ENCODE measurements around the gene GTPBP1. TPM values are rescaled to one million over a fixed set of nuclear protein-coding genes. Genes with fewer than 3 reads are reported as not detected.

GTPBP1 gene
- total RNA-seq, result 27.0 and 45.6 TPM in 2 replicates

DNA sequence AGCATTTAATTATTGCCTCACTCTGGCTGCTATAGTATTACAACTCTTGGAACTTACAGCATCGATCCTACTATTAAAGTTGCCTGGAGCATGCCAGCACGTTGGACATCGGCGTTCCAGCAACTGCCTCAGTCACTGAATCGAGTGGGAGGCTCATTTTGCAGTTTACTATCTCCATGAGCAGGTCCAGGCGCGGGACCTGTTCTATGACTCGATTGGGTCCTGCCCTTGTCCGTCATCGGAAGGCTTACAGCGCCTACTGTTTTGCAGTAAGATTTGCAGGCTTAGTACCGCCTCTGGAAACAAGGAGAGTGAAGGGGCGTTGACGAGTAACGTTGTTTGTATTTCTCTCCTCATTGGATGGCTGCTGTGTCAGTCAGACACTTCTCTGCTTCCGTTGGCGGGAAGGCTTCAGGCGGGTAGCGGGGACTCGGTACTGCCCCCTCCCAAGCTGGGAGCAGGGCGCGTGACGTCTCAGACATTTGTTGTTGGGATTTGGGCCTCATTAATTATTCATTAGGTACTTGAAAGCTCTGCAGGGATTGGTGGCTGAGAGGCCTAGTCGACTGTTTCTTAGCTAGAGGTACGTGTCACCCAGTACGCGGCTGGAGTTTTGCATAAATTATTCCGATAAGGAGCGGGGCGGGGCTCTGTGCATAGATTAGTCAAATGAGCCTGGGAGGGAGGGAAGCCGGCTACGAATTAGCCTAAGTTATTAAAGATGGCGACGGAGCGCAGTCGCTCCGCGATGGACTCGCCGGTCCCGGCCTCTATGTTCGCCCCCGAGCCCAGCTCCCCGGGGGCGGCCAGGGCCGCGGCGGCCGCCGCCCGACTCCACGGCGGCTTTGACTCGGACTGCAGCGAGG, at the start of gene GTPBP1:
GTPBP1 (plus strand) TSS at position 710 of the 866 bp plus-strand sequence; CDS start at position 722, 12 bp downstream.
- peak; percentile 100 for DNase-seq (ENCODE audit: extremely low read depth, low read depth, low spot score)

DNA sequence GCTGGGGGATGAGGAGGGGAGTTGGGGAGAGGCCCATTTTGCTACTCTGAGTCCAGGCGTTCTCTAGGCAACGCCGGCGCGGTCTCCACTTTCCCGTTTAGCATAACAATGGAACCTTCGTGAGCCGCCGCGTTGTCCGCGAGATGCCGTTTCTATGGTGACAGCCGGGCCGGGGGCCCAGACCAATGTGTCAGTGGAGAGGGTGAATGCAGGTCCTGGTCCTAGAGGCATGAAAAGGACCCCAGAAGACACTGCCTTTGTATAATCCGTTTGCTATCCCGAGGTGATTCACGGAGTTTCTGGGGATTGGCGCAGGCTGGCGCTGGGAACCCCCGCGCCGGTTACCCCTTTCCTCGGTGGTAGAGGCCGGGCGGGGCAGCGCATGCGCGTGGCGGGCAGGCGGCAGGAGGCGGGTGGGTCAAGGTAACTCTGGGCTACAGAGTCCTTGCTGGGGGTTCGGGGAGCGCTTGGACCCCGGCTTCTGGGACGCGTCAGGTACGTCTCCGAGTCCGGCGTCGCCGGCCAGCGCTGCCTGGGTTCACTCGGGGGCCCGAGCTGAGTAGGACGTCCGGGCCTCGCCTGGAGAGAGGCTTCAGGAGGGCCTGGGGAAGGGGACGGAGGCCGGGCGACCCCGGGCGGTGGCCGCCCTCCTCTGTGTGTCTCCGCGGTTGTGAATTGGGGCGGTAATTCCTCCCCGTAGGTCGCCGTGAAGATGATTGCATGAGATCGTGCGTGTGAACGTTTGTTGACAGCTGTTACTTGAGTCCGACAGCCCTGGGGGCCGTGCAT, 49.3 kb upstream of the GTPBP1 start, which contains the start of the genes CBY1 and FAM227A:
CBY1 (plus strand) TSS at position 383 of the 789 bp plus-strand sequence. CDS start 11,417 bp downstream, outside the sequence.
FAM227A (minus strand) TSS at position 137 of the 789 bp plus-strand sequence. CDS start 6,224 bp downstream, outside the sequence.
- DNase-seq (ENCODE audit: extremely low read depth, low read depth, low spot score), result peak; percentile 72

DNA sequence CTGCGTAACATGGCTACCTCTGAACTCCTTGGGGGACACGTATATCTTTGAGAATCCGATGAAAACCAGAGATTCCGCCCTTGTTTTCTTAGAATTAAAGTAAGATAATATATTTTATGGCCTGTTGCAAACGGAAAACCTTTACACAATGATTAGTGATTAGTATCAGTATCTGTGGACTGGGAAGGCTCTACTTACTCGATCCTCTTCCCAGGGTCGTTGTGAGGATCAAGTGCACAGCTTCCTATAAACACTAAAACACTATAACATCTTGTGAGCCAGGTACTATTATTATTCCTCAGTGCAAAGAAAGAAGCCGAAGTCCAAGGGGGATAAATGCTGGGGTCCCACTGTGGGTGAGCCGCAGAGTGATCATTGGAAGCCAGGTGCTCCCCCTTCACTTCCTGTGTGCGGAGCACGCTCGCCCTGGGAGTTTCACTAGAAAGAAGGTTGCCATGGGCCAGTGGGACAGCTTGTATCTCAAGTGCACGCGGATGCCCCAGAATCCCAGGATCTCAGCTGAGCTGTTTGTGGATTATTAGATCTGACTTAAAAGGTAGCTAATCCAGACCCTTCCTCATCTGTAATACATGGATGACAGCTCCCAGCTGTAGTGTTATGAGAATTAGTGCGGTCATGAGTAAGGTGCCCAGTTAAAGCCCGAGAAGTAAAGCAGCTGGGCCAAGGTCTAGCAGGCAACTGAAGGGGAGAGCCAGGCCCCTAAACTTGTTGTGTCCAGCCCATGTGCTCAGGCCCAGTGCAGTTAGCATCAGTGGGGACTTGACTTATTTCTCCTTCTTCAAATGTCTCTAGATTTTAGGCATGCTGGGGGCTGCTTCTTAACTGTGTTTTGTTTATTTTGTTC, 48.5 kb upstream of the GTPBP1 start:
- DNase-seq (ENCODE audit: extremely low read depth, low read depth, low spot score), result no peak

DNA sequence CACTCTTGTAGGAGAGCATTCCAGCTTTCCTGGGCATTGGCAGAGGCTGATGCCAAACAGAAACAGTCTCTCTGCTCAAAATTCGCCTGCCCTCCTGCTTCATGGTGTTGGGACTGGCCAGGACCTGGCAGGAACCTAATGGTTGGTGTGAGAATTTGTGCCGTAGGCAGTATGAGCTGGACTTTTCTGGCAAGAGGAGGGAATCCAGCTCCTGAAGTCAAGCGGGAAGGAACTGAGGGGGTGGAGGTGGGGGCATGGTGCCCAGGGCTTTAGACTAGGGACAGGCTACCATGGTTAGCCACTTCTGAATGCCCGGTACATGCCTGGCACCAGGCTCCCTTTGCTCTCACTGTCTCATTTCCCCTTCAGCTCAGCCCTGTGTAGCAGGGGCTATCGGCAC, 30.9 kb upstream of the GTPBP1 start:
- no peak for DNase-seq (ENCODE audit: extremely low read depth, low read depth, low spot score)

DNA sequence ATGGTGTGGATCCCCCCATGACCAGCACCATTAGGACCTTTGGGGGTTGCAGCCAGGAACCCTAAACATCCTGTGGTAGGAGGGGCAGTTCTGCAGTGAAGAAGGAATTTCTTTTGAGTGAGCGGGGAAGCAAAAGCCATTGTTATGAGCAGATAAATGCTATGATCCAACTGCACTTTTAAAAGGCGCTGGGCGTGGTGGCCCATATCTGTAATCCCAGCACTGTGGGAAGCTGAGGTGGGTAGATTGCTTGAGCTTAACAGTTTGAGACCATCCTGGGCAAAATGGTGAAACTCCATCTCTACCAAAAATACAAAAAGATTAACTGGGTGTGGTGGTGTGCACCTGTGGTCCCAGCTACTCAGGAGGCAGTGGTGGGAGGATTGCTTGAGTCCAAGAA, 29.9 kb upstream of the GTPBP1 start:
- no peak for DNase-seq (ENCODE audit: extremely low read depth, low read depth, low spot score)

DNA sequence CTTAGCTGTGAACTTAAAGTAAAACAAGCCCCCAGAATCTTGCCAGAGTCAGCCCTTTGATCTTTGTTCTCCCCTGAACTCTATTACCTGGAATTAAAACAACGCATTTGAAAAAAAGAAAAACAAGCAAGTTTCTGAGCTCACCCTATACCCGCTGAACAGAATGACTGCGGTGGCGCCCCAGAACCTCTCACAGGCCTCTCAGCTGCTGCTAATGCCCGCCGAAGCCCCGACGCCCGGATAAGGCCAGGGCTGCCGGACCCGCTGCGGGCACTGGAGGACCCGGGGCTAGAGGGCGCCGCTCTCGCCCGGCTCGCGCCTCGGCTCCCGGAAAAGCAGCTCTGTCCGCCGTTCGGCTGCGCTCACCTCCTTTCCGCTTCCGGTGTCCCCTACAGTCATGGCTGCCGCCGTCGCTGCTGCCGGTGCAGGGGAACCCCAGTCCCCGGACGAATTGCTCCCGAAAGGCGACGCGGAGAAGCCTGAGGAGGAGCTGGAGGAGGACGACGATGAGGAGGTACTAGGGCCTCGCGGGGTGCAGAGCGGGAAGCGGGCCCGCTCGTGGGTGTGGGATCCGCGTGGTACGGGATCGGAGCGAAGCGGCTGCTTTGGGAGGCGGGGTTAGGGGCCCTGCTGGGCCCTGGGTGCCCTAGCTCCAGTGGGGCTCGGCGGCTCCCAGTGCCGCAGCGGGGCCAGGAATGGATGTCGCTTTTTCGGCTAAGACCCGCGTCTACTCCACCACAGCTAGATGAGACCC, 24.0 kb upstream of the GTPBP1 start, which contains the start of gene TOMM22:
TOMM22 (plus strand) TSS at position 376 of the 754 bp plus-strand sequence; CDS start at position 398, 22 bp downstream.
- no peak for DNase-seq (ENCODE audit: extremely low read depth, low read depth, low spot score)

DNA sequence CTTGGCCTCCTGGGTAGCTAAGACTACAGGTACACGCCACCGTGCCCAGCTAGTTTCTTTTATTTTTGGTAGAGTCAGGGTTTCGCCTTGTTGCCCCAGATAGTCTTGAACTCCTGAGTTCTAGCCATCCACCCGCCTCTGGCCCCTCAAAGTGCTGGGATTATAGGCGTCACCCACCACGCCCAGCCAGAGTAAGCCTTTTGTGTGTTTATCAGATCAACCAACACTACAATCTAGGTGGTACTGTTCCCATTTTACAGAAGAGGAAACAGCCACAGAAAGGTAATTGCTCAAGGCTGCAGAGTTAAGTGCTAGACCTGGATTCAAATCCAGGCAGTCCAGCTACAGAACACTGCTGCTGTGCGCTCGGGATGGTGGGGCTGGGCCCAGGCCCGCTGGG, 20.8 kb upstream of the GTPBP1 start:
- no peak for DNase-seq (ENCODE audit: extremely low read depth, low read depth, low spot score)

DNA sequence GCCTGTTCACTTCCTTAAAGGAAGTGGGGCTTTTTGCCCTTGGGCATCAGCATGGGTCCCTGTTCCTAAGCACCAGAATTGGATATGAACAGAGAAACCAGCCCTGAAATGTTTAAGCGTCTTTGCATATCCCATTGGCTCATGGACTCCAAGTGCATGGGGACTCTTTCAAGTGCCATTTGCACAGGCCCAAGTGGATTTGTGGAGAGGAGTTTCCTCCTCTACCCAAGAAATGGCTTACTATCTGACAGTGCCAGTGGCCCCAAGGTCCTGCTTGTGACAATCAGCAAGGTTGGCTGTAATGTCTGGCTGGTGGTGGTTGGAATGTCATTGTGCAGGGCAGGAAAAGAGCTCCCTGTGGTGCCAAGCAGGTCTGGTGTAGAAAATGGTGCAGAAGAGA, 20.0 kb upstream of the GTPBP1 start:
- no peak for DNase-seq (ENCODE audit: extremely low read depth, low read depth, low spot score)

DNA sequence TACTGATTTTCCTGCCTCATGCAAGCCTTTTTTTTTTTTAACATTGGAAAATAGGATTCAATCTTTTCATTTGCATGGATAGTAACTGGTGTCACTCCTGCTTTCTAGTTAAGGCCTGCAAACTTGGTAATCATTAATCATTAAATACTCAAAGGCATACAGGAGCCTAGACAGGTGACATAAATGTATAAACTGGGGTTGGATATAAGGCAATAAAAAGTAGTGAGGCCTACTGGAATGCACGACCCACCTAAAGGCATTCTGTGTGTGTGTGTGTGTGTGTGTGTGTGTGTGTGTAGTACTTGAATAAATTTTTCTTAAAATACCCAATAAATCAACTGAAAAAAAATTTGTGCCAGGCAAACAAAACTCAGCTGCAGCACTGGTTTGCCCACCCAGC, 16.1 kb upstream of the GTPBP1 start:
- DNase-seq (ENCODE audit: extremely low read depth, low read depth, low spot score), result no peak

DNA sequence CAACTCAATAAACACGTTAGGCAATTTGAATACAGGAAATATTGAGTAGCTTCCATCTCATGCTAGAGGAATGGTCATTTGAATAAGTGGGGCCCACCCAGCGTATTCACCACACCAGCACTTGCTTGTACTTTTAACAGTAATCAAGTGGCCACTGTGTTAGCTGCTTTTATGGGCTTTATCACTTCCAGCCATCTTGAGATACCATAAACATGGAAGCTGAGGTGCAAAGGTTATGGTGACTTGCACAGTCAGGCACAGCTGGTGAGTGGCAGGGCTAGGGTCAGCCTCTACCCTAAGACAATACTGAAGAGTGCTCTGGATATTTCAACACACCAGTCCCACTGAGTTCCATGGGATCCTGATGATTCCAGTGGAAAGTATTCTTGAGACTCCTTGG, 11.7 kb upstream of the GTPBP1 start:
- no peak for DNase-seq (ENCODE audit: extremely low read depth, low read depth, low spot score)

DNA sequence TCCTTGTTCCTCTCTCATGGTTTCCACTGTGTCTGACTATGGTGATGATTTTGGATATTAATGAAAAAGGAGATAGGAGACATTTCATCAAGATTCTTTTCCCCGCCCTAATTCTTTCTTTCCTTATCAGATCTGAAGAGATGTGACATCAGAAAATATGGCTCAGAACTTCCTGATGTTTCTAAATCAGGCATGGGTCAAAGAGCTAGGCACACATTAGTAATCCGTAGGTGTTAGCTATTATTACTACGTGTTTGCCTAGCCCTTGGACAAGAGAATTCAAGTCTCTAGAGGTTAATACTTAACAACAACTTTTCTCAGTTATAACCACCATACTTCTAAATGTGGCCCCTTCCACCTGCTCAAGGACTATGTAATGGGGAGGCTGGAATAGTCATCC, 10.8 kb upstream of the GTPBP1 start:
- no peak for DNase-seq (ENCODE audit: extremely low read depth, low read depth, low spot score)

DNA sequence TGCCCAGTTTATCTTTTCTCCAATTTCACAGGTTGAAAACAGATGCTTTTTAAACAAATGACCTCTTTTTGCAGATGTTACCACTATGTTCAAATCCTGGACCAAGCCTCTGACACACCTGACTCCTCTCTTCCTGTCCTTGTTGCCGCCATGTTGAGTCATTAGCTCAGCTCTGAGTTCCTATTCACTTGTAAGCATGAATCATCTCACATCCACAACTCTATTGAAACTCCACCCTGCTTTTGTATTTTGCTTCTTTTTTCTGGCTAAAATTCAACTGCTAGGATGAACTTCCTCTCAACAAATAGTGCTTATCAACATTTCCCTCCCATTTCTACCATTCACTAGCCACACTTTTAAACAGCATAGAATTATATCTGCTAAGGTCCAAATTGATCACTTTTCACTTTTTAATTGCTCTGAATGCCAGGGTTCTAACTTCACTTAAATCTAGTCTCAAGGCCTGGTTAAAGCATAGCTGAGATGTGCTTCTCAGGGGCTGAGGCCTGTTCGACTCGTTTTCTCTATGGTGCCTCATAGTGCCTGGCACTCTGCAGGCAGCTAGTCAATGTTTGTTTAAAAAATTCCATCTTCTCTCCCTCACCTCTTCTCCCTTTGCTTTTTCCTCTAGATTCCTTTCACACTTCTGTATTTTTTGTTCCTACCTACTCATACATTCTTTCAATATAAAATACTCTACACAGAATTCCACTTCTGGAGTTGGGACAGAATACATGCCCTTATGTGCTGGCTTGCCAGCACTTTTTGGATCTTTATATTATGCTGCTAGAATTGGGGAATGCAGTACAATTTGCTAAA, 8.9 kb upstream of the GTPBP1 start:
- DNase-seq (ENCODE audit: extremely low read depth, low read depth, low spot score), result peak; percentile 69

DNA sequence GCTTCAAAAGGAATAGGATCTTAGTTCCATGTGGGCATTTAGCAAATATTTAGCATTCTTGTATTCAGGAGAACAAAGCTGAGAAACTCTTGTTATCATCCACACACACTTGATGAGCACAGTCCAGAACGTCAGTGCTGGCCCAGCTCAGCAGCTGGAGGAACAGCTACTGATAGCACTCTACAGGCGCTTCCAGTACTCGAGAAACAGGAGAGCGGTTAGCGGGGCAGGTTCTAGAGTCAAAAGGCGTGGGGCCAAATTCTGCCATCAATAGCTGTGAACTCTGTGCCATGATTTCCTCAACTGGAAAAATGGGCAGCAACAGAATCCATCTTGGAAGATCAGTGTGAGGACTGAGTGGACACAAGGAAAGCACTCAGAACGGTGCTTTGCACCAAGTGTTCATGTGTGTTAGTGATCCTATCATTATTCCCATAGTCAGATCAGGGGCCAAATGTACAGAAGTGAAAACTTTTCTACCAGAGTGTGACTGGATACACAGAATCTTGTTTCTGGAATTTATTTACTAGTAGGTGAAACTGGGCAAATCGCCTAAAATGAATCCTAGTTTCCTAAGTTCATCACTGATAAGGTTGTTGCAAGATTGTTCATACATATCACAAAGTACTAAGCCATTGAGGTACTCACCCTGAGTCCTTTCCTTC, 8.2 kb upstream of the GTPBP1 start:
- no peak for DNase-seq (ENCODE audit: extremely low read depth, low read depth, low spot score)

DNA sequence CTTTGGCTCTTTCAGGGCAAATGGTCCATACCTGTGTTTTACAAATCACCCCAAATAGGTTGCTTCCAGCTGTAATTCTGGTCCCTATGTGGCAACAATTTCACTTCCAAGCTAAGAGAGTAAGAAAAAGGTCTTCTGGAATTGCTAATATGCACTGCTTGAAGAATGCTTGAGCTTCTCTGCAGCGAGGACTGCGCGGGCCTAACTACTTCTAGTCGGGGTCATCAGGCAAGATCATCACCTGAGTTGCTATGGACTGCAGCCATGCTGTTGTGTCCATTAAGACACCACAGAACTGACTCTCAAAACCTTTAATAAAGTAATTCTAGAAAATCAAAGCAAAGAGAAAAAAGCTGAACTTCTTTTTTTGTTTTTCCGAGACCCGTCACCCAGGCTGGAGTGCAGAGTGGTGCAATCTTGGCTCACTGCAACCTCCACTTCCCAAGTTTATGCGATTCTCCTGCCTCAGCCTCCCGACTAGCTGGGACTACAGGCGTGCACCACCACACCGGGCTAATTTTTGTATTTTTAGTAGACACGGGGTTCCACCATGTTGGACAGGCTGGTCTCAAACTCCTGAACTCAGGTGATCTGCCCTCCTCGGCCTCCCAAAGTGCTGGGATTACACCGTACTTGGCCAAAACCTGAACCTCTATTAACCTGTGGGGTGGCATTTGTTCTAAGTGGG, 7.2 kb upstream of the GTPBP1 start:
- no peak for DNase-seq (ENCODE audit: extremely low read depth, low read depth, low spot score)

DNA sequence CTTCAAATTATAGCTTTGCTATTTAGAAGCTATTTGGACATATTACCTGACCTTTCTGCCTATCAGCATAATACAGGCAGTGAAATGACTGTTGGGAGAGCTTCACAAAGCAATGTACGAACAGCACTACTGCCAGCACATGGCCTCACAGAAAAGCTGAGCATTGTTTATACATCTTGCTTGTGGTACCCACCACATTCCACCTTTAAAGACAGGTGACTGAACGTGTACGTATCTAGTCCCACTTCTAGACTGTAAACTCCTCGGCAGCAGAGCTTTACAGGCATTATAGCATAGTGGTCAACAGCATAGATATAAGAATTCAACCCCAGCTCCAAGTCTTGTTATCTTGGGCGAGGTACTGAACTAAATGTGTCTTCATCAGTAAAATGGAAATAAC, 6.6 kb upstream of the GTPBP1 start:
- DNase-seq (ENCODE audit: extremely low read depth, low read depth, low spot score), result no peak

DNA sequence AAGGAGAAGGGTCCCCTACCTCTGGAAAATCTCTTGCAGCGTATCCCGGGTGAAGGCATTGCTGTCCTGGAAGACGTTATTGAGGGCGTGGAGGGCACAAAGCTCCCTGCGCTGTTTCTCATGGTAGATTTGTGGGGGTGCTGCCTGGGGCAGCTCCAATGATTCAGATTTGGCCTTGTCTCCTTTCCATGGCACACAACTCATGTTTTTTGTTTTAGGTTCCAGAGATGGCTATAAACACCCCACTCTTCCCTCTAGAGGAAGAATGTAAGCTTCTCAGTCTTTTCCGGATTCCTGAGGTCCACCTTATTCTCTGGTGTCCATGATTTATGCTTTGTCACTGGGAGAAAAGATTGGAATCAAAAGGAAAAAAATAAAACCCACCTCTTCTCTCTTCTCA, 6.0 kb upstream of the GTPBP1 start:
- DNase-seq (ENCODE audit: extremely low read depth, low read depth, low spot score), result no peak

DNA sequence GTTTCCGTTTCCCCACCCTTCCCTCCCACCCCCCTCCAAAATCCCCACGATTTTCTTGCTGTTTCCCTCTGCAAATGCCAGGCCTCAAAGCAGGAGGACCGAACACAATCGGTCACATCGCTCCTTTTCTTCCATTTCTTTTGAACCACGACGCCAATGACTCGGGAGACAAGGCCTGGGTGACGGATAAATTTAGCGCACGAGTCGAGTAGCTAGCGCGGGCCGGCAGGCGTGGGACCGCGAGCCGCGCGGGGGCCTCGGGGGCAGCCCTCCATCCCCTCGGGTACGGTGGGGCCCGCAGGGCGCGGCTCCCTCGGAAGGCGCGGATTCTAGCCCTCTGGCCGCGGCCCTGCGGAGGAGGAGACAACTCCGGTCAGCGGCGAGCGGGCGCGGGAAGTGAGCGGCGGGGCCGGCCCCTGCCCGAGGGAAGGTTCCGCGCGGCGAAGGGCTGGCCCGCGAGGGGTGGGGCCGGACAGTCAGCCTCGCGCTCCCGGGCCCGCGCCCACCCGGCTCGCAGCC, 5.4 kb upstream of the GTPBP1 start:
- no peak for DNase-seq (ENCODE audit: extremely low read depth, low read depth, low spot score)
